ENCODE measurements around the gene MAK.

The MAK gene

GRCh38 chr6:10837622-10837994, 731 bp downstream of the MAK start:
- peaks cover 0 to 2% of the 10 kb centered on the region in 2 experiments for H3K36me3 ChIP-seq (ENCODE audit: control insufficient read depth in 1 of 2, insufficient read depth in 2 of 2, low read length in 2 of 2)
- peak overlapping the region; percentile 100 for H3K4me2 ChIP-seq (ENCODE audit: low read length)
- no peak overlapping the region for H4K8ac ChIP-seq (ENCODE audit: low read depth, low read length)
- no CpG with 5 or more reads among the region's 22 CpGs for WGBS (ENCODE audit: extremely low coverage, insufficient coverage, insufficient read length)
- no peak overlapping the region for H3K14ac ChIP-seq (ENCODE audit: low read length)
- H2BK12ac ChIP-seq (ENCODE audit: low read length): no peak overlapping the region
- H2BK5ac ChIP-seq (ENCODE audit: low read depth, low read length, poor library complexity): no peak overlapping the region
- peaks cover 2 to 3% of the 10 kb centered on the region in 2 experiments for H3K4me1 ChIP-seq (ENCODE audit: control insufficient read depth in 1 of 2, insufficient read depth in 2 of 2, low read length in 2 of 2)
- H3K9ac ChIP-seq (ENCODE audit: low read length): no peak overlapping the region
- H2AK5ac ChIP-seq (ENCODE audit: low read length): no peak overlapping the region
- H4K91ac ChIP-seq (ENCODE audit: low read depth, low read length): no peak overlapping the region
- H3K4ac ChIP-seq (ENCODE audit: low read depth, low read length): no peak overlapping the region
- H3K79me1 ChIP-seq (ENCODE audit: low read length): no peaks in the 10 kb centered on the region
- H3K9me3 ChIP-seq (ENCODE audit: insufficient read depth, low read depth, low read length): peaks cover 2% of the 10 kb centered on the region
- no peak overlapping the region for H4K12ac ChIP-seq (ENCODE audit: low read depth, low read length)
- H2BK120ac ChIP-seq (ENCODE audit: insufficient read depth, low read length, poor library complexity): no peak overlapping the region
- no peak overlapping the region for H3K18ac ChIP-seq (ENCODE audit: low read length)
- no peak for DNase-seq
- H3K4me3 ChIP-seq (ENCODE audit: low read depth, low read length): peak overlapping the region; percentile 83
- no peaks in the 10 kb centered on the region for H3K79me2 ChIP-seq (ENCODE audit: control insufficient read depth, insufficient read depth, low read length, poor library complexity)
- H3K27me3 ChIP-seq (ENCODE audit: insufficient read depth, low read length): peaks cover 1% of the 10 kb centered on the region
- no peak overlapping the region for H3K23ac ChIP-seq (ENCODE audit: low read length)
- no peak overlapping the region for H3K27ac ChIP-seq (ENCODE audit: low read depth, low read length)
- H2AFZ ChIP-seq (ENCODE audit: insufficient read depth, low read length, poor library complexity): peak overlapping the region; percentile 73

GRCh38 chr6:10837009-10837621, 1.2 kb downstream of the MAK start:
- Histone ChIP-seq H2BK12ac (ENCODE audit: low read length) (no peak overlapping the region), H3K27me3 (ENCODE audit: insufficient read depth, low read length) (peaks cover 1% of the 10 kb centered on the region), H3K9me3 (ENCODE audit: insufficient read depth, low read depth, low read length) (peaks cover 2% of the 10 kb centered on the region), H3K79me2 (ENCODE audit: control insufficient read depth, insufficient read depth, low read length, poor library complexity) (no peaks in the 10 kb centered on the region), H3K4ac (ENCODE audit: low read depth, low read length) (no peak overlapping the region), H3K79me1 (ENCODE audit: low read length) (no peaks in the 10 kb centered on the region), H2BK120ac (ENCODE audit: insufficient read depth, low read length, poor library complexity) (no peak overlapping the region), H3K9ac (ENCODE audit: low read length) (no peak overlapping the region), H3K4me1 (ENCODE audit: control insufficient read depth in 1 of 2, insufficient read depth in 2 of 2, low read length in 2 of 2) (peaks cover 2 to 3% of the 10 kb centered on the region in 2 experiments), H4K91ac (ENCODE audit: low read depth, low read length) (no peak overlapping the region), H4K12ac (ENCODE audit: low read depth, low read length) (no peak overlapping the region), H2AK5ac (ENCODE audit: low read length) (no peak overlapping the region), H3K4me3 (ENCODE audit: low read depth, low read length) (no peak overlapping the region), H2AFZ (ENCODE audit: insufficient read depth, low read length, poor library complexity) (no peak overlapping the region), H3K18ac (ENCODE audit: low read length) (no peak overlapping the region), H3K36me3 (ENCODE audit: control insufficient read depth in 1 of 2, insufficient read depth in 2 of 2, low read length in 2 of 2) (peaks cover 0 to 2% of the 10 kb centered on the region in 2 experiments), H3K23ac (ENCODE audit: low read length) (no peak overlapping the region), H2BK5ac (ENCODE audit: low read depth, low read length, poor library complexity) (no peak overlapping the region), H3K4me2 (ENCODE audit: low read length) (peak overlapping the region; percentile 100), H3K27ac (ENCODE audit: low read depth, low read length) (no peak overlapping the region), H4K8ac (ENCODE audit: low read depth, low read length) (no peak overlapping the region), H3K14ac (ENCODE audit: low read length) (no peak overlapping the region)
- no CpG with 5 or more reads among the region's 20 CpGs for WGBS (ENCODE audit: extremely low coverage, insufficient coverage, insufficient read length)
- DNase-seq: peak in 1 of 2 donors; percentile 42

GRCh38 chr6:10834823-10835222, 3.5 kb downstream of the MAK start:
- Histone ChIP-seq H3K27me3 (ENCODE audit: insufficient read depth, low read length) (peaks cover 1% of the 10 kb centered on the region), H3K79me1 (ENCODE audit: low read length) (no peaks in the 10 kb centered on the region), H3K4me3 (ENCODE audit: low read depth, low read length) (no peak overlapping the region), H2AK5ac (ENCODE audit: low read length) (no peak overlapping the region), H3K4me1 (ENCODE audit: control insufficient read depth in 1 of 2, insufficient read depth in 2 of 2, low read length in 2 of 2) (peaks cover 2 to 3% of the 10 kb centered on the region in 2 experiments), H4K8ac (ENCODE audit: low read depth, low read length) (no peak overlapping the region), H3K27ac (ENCODE audit: low read depth, low read length) (no peak overlapping the region), H2BK5ac (ENCODE audit: low read depth, low read length, poor library complexity) (no peak overlapping the region), H3K9me3 (ENCODE audit: insufficient read depth, low read depth, low read length) (peaks cover 2% of the 10 kb centered on the region), H2BK120ac (ENCODE audit: insufficient read depth, low read length, poor library complexity) (no peak overlapping the region), H3K23ac (ENCODE audit: low read length) (no peak overlapping the region), H3K4me2 (ENCODE audit: low read length) (no peak overlapping the region), H3K79me2 (ENCODE audit: control insufficient read depth, insufficient read depth, low read length, poor library complexity) (no peaks in the 10 kb centered on the region), H3K9ac (ENCODE audit: low read length) (no peak overlapping the region), H3K4ac (ENCODE audit: low read depth, low read length) (no peak overlapping the region), H3K36me3 (ENCODE audit: control insufficient read depth in 1 of 2, insufficient read depth in 2 of 2, low read length in 2 of 2) (peaks cover 0 to 2% of the 10 kb centered on the region in 2 experiments), H4K91ac (ENCODE audit: low read depth, low read length) (no peak overlapping the region), H3K14ac (ENCODE audit: low read length) (no peak overlapping the region), H2AFZ (ENCODE audit: insufficient read depth, low read length, poor library complexity) (no peak overlapping the region), H4K12ac (ENCODE audit: low read depth, low read length) (no peak overlapping the region), H2BK12ac (ENCODE audit: low read length) (no peak overlapping the region), H3K18ac (ENCODE audit: low read length) (no peak overlapping the region)
- DNase-seq: no peak
- no CpG with 5 or more reads among the region's 11 CpGs for WGBS (ENCODE audit: extremely low coverage, insufficient coverage, insufficient read length)

- no peak overlapping the region for H4K12ac ChIP-seq (ENCODE audit: low read depth, low read length)
- no peak overlapping the region for H3K4ac ChIP-seq (ENCODE audit: low read depth, low read length)
- no peak for DNase-seq
- H3K9ac ChIP-seq (ENCODE audit: low read length): no peak overlapping the region
- H3K4me3 ChIP-seq (ENCODE audit: low read depth, low read length): no peak overlapping the region
- no peak overlapping the region for H2AK5ac ChIP-seq (ENCODE audit: low read length)
- no peak overlapping the region for H3K27ac ChIP-seq (ENCODE audit: low read depth, low read length)
- no peak overlapping the region for H4K8ac ChIP-seq (ENCODE audit: low read depth, low read length)
- H2BK12ac ChIP-seq (ENCODE audit: low read length): no peak overlapping the region
- peaks cover 2% of the 10 kb centered on the region for H3K9me3 ChIP-seq (ENCODE audit: insufficient read depth, low read depth, low read length)
- peaks cover 1% of the 10 kb centered on the region for H3K27me3 ChIP-seq (ENCODE audit: insufficient read depth, low read length)
- H4K91ac ChIP-seq (ENCODE audit: low read depth, low read length): no peak overlapping the region
- H2BK5ac ChIP-seq (ENCODE audit: low read depth, low read length, poor library complexity): no peak overlapping the region
- H2AFZ ChIP-seq (ENCODE audit: insufficient read depth, low read length, poor library complexity): no peak overlapping the region
- no peak overlapping the region for H2BK120ac ChIP-seq (ENCODE audit: insufficient read depth, low read length, poor library complexity)
- H3K79me1 ChIP-seq (ENCODE audit: low read length): no peaks in the 10 kb centered on the region
- no peak overlapping the region for H3K23ac ChIP-seq (ENCODE audit: low read length)
- WGBS (ENCODE audit: extremely low coverage, insufficient coverage, insufficient read length): no CpG with 5 or more reads among the region's 2 CpGs
- no peak overlapping the region for H3K4me2 ChIP-seq (ENCODE audit: low read length)
- peaks cover 2% of the 10 kb centered on the region in 2 experiments for H3K36me3 ChIP-seq (ENCODE audit: control insufficient read depth in 1 of 2, insufficient read depth in 2 of 2, low read length in 2 of 2)
- no peak overlapping the region for H3K14ac ChIP-seq (ENCODE audit: low read length)
- no peak overlapping the region for H3K18ac ChIP-seq (ENCODE audit: low read length)
- no peaks in the 10 kb centered on the region for H3K4me1 ChIP-seq (ENCODE audit: control insufficient read depth in 1 of 2, insufficient read depth in 2 of 2, low read length in 2 of 2)
- H3K79me2 ChIP-seq (ENCODE audit: control insufficient read depth, insufficient read depth, low read length, poor library complexity): no peaks in the 10 kb centered on the region
These were observed 6.7 kb downstream of the MAK start for GRCh38 chr6:10831609-10832008.

Measured in trophoblast cell (in vitro differentiated cells and primary cell).